ENCODE measurements around the gene TUBA8. TPM values are rescaled to one million over a fixed set of nuclear protein-coding genes. Genes with fewer than 3 reads are reported as not detected.
"Not testable (repeated sequence)": the region's sequence is repeated elsewhere in the genome, so short reads cannot be mapped to it uniquely, and the experiment has no call there.

Gene TUBA8
- total RNA-seq, 2 donors from 2014 or later, result 3.0 to 3.1 TPM

DNA sequence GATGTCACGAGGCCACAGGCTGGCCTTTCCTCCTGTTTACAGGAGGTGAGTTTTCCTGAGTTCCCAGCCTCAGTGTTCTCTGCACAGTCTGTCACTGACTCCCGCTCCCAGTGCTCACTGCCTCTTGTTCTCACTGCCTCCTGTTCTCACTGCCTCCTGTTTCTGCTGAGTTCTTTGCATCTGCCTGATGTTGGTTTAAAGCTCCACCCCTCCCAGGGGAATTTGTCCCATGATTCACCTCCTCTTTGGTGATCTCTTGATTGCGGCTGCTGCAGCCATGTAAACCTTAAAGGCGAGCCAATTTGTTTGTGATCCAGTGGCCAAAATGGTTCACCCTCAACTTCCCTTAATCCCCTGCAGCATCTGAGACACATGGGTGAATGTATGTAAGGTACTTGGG lies 6.0 kb upstream of the TUBA8 start:
- Mint-ChIP-seq H3K36me3 (peaks cover 29% of the 10 kb centered on the region), H3K27me3 (peaks cover 5 to 11% of the 10 kb centered on the region in 2 donors), H3K4me3 (no peak overlapping the region), H3K27ac (no peak overlapping the region), H3K9me3 (peaks cover 3% of the 10 kb centered on the region), H3K4me1 (ENCODE audit: low read depth in 2 of 2) (peaks cover 11 to 19% of the 10 kb centered on the region in 2 donors)
- no peak for DNase-seq (ENCODE audit: low spot score)
- no peak for ATAC-seq

- H3K27me3 Mint-ChIP-seq, result peaks cover 15 to 19% of the 10 kb centered on the region in 2 donors
- peak overlapping the region; percentile 39 for H3K4me3 Mint-ChIP-seq
- not testable (repeated sequence) for DNase-seq (ENCODE audit: low spot score); H3K9me3 Mint-ChIP-seq; ATAC-seq
- peaks cover 22 to 26% of the 10 kb centered on the region in 2 donors for H3K4me1 Mint-ChIP-seq (ENCODE audit: low read depth in 2 of 2)
- peaks cover 31% of the 10 kb centered on the region for H3K36me3 Mint-ChIP-seq
- H3K27ac Mint-ChIP-seq, result peak overlapping the region; percentile 43 to 54
Observed at GRCh38 chr22:18105981-18106380, 4.6 kb upstream of the TUBA8 start.

GRCh38 chr22:18106550-18107341 lies 3.9 kb upstream of the TUBA8 start:
- Mint-ChIP-seq H3K4me1 (ENCODE audit: low read depth in 2 of 2) (peaks cover 23 to 26% of the 10 kb centered on the region in 2 donors), H3K36me3 (peaks cover 27% of the 10 kb centered on the region), H3K27me3 (peaks cover 16 to 19% of the 10 kb centered on the region in 2 donors), H3K27ac (peak overlapping the region in 1 of 2 donors; percentile 54)
- ATAC-seq, result peak; percentile 52 to 53
- H3K4me3 Mint-ChIP-seq; DNase-seq (ENCODE audit: low spot score); H3K9me3 Mint-ChIP-seq: not testable (repeated sequence)

DNA sequence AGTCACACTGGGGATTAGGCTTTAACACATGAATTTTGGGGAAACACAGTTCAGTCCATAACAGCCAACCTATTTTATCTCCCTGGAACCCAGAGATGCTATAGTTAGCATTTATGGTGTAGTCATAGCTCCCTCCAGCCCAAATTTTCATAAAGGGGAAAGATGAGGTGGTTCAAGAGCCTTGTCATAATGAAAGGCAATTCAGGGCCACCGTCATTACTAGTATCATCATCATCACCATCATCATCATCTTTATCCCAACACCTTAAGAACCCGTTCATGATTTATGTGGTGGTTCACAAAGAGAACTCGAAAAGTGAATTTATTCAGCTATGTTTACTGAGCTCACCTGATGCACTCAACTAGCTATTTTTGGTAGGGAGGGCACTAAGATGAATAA lies 2.4 kb upstream of the TUBA8 start:
- H3K9me3 Mint-ChIP-seq, result peaks cover 3% of the 10 kb centered on the region
- H3K36me3 Mint-ChIP-seq, result peaks cover 25% of the 10 kb centered on the region
- no peak overlapping the region for H3K4me3 Mint-ChIP-seq
- no peak overlapping the region for H3K27ac Mint-ChIP-seq
- peaks cover 16 to 19% of the 10 kb centered on the region in 2 donors for H3K27me3 Mint-ChIP-seq
- ATAC-seq, result no peak
- H3K4me1 Mint-ChIP-seq (ENCODE audit: low read depth in 2 of 2), result peaks cover 23 to 26% of the 10 kb centered on the region in 2 donors
- no peak for DNase-seq (ENCODE audit: low spot score)

GRCh38 chr22:18109410-18110193 lies 1.0 kb upstream of the TUBA8 start:
- Mint-ChIP-seq H3K36me3 (peaks cover 22% of the 10 kb centered on the region), H3K27ac (no peak overlapping the region), H3K4me1 (ENCODE audit: low read depth in 2 of 2) (peaks cover 36 to 37% of the 10 kb centered on the region in 2 donors), H3K9me3 (peaks cover 3% of the 10 kb centered on the region), H3K4me3 (peak overlapping the region; percentile 76), H3K27me3 (peaks cover 16 to 19% of the 10 kb centered on the region in 2 donors)
- DNase-seq (ENCODE audit: low spot score) (no peak), ATAC-seq (no peak)

DNA sequence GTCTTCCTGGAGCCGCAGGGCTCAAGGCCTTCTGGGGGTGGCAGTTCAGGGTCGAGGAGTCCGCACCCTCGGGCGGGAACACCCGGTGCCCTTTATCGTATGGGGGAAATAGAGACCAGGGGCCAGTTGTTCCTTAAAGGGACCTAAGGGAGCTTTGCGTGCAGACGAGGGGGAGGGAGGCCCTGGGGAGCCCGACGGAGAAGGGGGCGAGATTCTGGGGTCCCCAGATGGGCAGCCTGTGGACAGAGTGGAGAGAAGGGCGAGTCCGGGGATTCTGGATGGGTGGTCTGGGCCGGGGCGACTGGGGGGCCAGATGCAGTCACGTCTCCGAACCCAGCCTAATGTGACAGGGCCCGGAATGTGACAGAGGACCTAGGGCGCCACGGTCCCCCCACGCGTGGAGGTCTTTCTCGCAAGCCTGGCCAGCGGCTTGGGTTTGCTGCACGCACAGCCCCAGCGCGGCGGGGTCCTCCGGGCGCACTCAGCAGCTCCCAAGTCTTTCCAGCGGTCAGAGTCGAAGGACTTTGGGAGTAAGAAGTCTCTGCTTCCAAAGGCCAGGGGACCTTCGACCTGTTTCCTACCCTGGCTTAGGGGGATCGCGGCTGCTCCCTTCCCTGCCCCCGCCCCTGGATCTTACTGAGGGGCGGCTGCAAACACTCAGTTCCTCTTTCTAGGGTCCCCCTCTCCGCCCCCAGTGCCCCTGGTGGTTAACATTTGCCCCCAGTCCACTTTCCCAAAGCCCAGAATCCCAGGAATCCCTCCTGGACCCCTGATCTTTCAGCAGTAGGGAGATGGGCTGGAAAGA lies 547 bp downstream of the TUBA8 start:
- H3K27ac Mint-ChIP-seq, result no peak overlapping the region
- H3K9me3 Mint-ChIP-seq, result peaks cover 3% of the 10 kb centered on the region
- H3K36me3 Mint-ChIP-seq, result peaks cover 9% of the 10 kb centered on the region
- ATAC-seq (no peak), DNase-seq (ENCODE audit: low spot score) (no peak)
- peaks cover 22 to 36% of the 10 kb centered on the region in 2 donors for H3K4me1 Mint-ChIP-seq (ENCODE audit: low read depth in 2 of 2)
- H3K27me3 Mint-ChIP-seq, result peaks cover 12 to 16% of the 10 kb centered on the region in 2 donors
- no peak overlapping the region for H3K4me3 Mint-ChIP-seq

GRCh38 chr22:18111759-18112330 lies 1.2 kb downstream of the TUBA8 start:
- Mint-ChIP-seq H3K27ac (no peak overlapping the region), H3K27me3 (peaks cover 12 to 16% of the 10 kb centered on the region in 2 donors), H3K9me3 (peaks cover 3% of the 10 kb centered on the region), H3K4me1 (ENCODE audit: low read depth in 2 of 2) (peaks cover 22 to 33% of the 10 kb centered on the region in 2 donors), H3K36me3 (peaks cover 9% of the 10 kb centered on the region), H3K4me3 (no peak overlapping the region)
- DNase-seq (ENCODE audit: low spot score) (no peak), ATAC-seq (no peak)

- Mint-ChIP-seq H3K9me3 (no peaks in the 10 kb centered on the region), H3K27me3 (peaks cover 12 to 13% of the 10 kb centered on the region in 2 donors), H3K27ac (no peak overlapping the region), H3K4me1 (ENCODE audit: low read depth in 2 of 2) (peaks cover 22 to 30% of the 10 kb centered on the region in 2 donors), H3K4me3 (no peak overlapping the region), H3K36me3 (peaks cover 4% of the 10 kb centered on the region)
- no peak for ATAC-seq
- no peak for DNase-seq (ENCODE audit: low spot score)
Observed at GRCh38 chr22:18112440-18112839, 1.8 kb downstream of the TUBA8 start.

DNA sequence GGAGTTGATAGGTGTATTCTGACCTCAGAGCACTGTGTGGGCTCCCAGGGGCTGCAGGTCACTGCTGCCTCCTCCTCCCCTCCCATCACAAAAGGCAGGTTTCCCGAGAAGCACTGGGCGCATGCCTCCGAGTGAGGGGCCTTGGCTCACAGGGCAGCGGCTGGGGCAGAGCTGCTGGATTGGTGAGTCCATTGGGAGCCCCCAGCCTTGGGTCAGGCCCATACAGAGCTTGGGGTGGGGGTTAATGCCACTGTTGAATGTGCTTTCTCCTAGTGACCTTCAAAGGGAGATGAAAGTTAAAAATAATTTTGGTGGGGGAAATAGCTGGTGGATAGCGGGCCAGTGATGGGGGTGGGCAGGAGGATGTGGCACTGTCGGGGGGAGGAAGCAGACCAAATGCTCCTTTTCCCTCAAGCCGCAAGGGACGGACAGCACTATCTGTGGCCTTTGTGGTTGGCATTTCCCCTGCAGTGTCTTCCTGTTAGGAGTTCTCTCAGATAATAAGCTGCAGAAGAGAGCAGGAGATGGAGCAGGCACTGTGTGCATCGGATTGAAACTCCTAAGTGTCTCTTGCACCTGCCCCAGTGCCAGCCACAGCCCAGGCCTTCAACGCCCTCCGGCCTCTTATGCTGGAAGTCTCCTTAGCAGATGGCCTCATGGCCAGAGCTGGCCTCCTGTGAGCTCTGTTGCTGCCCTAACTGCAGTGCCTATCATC lies 3.2 kb downstream of the TUBA8 start:
- Mint-ChIP-seq H3K4me3 (peak overlapping the region; percentile 30), H3K9me3 (no peaks in the 10 kb centered on the region), H3K27me3 (peaks cover 12 to 13% of the 10 kb centered on the region in 2 donors), H3K27ac (peak overlapping the region in 1 of 2 donors; percentile 54), H3K4me1 (ENCODE audit: low read depth in 2 of 2) (peaks cover 22 to 35% of the 10 kb centered on the region in 2 donors), H3K36me3 (peaks cover 4% of the 10 kb centered on the region)
- ATAC-seq, result peak; percentile 7 to 50
- DNase-seq (ENCODE audit: low spot score), result no peak

DNA sequence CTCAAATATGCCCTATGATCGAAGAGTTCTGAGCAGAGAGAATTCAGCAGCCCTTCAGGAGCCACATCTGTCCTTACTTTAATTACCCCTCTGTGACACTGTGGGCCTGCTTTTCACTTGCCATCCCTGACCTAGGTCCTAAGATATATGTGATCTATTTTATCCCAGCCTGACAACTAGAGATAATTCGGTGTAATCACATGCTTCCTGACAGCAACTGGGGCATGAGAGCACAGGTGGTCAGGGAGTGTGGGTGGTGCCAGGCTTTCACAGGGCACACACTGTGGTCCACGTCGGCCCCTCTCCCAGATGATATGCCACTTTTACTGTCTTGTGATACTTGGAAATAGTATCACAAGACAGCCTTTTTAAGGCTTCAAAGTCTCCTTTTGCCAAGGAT lies 3.9 kb downstream of the TUBA8 start:
- Mint-ChIP-seq H3K27ac (peak overlapping the region in 1 of 2 donors; percentile 54), H3K36me3 (peaks cover 2% of the 10 kb centered on the region), H3K4me1 (ENCODE audit: low read depth in 2 of 2) (peaks cover 20 to 40% of the 10 kb centered on the region in 2 donors), H3K9me3 (no peaks in the 10 kb centered on the region), H3K4me3 (peak overlapping the region; percentile 30), H3K27me3 (peaks cover 8 to 12% of the 10 kb centered on the region in 2 donors)
- DNase-seq (ENCODE audit: low spot score) (no peak), ATAC-seq (no peak)

- DNase-seq (ENCODE audit: low spot score) (no peak), ATAC-seq (no peak)
- H3K27me3 Mint-ChIP-seq, result peaks cover 2 to 6% of the 10 kb centered on the region in 2 donors
- no peaks in the 10 kb centered on the region for H3K9me3 Mint-ChIP-seq
- no peak overlapping the region for H3K4me3 Mint-ChIP-seq
- peaks cover 14 to 38% of the 10 kb centered on the region in 2 donors for H3K4me1 Mint-ChIP-seq (ENCODE audit: low read depth in 2 of 2)
- H3K27ac Mint-ChIP-seq, result no peak overlapping the region
- no peaks in the 10 kb centered on the region for H3K36me3 Mint-ChIP-seq
Observed at GRCh38 chr22:18114976-18115652, 4.5 kb downstream of the TUBA8 start.

GRCh38 chr22:18115906-18116371 lies 5.3 kb downstream of the TUBA8 start:
- Mint-ChIP-seq H3K9me3 (no peaks in the 10 kb centered on the region), H3K4me1 (ENCODE audit: low read depth in 2 of 2) (peaks cover 12 to 38% of the 10 kb centered on the region in 2 donors), H3K27me3 (peaks cover 0 to 4% of the 10 kb centered on the region in 2 donors), H3K36me3 (no peaks in the 10 kb centered on the region), H3K4me3 (no peak overlapping the region), H3K27ac (no peak overlapping the region)
- ATAC-seq, result no peak
- DNase-seq (ENCODE audit: low spot score), result no peak

Measured in natural killer cell treated with Interleukin-12 subunit alpha and Interleukin-12 subunit beta and Interleukin-15 and Interleukin-18, amount 100 ng/mL, for 72 hours (primary cell).